DND-41 (cell line): ENCODE results near the gene PRMT2.
"Not testable (repeated sequence)": the region's sequence is repeated elsewhere in the genome, so short reads cannot be mapped to it uniquely, and the experiment has no call there.

Experiments
- ATAC-seq: fragments of 200-7000 bp; cut with Tn5 transposase; 3 replicates; pipeline ENCODE4 v1.9.1; 2021; ENCODE audit warnings: low read depth; ENCODE audit not compliant: insufficient read depth
- DNase-seq: peaks from one replicate; pipeline ENCODE4 v3.0.0-alpha.2; 2020
- H2AFZ ChIP-seq: 2 replicates; pipeline ENCODE4 v1.6.0; 2012; ENCODE audit warnings: low read depth, low read length
- H3K27ac ChIP-seq: 2 replicates; pipeline ENCODE4 v1.5.1; 2012; ENCODE audit warnings: low read length, inconsistent platforms
- H3K27me3 ChIP-seq: fragments of 200-600 bp; sonication (generic); 2 replicates; pipeline ENCODE4 v1.6.0; 2012; ENCODE audit warnings: low read length, mild to moderate bottlenecking, inconsistent platforms; ENCODE audit not compliant: insufficient read depth, poor library complexity
- H3K36me3 ChIP-seq: 2 replicates; pipeline ENCODE4 v1.5.1; 2012; ENCODE audit warnings: low read length, inconsistent platforms; ENCODE audit not compliant: insufficient read depth
- H3K4me1 ChIP-seq: 2 replicates; pipeline ENCODE4 v1.5.1; 2012; ENCODE audit warnings: mild to moderate bottlenecking, low read length; ENCODE audit not compliant: insufficient read depth
- H3K4me2 ChIP-seq: 2 replicates; pipeline ENCODE4 v1.6.0; 2012; ENCODE audit warnings: mild to moderate bottlenecking, moderate library complexity, low read length, inconsistent platforms; ENCODE audit not compliant: insufficient read depth
- H3K4me3 ChIP-seq, 2 experiments: fragments of 200-600 bp in 1 of 2; shearing (Covaris generic) in 1 of 2; 2 replicates each; pipeline ENCODE4 v1.5.1; 2012 to 2016; ENCODE audit warnings: inconsistent platforms in 2 of 2, low read length in 2 of 2, mild to moderate bottlenecking in 2 of 2, low read depth in 1 of 2, moderate library complexity in 1 of 2
- H3K79me2 ChIP-seq: 2 replicates; pipeline ENCODE4 v1.6.0; 2012; ENCODE audit warnings: low read length, inconsistent platforms; ENCODE audit not compliant: insufficient read depth
- H3K9ac ChIP-seq: 2 replicates; pipeline ENCODE4 v1.6.0; 2012; ENCODE audit warnings: low read depth, mild to moderate bottlenecking, inconsistent platforms, low read length, moderate library complexity
- H3K9me3 ChIP-seq: 2 replicates; pipeline ENCODE4 v1.5.1; 2012; ENCODE audit warnings: low read length, moderate library complexity, mild to moderate bottlenecking, inconsistent platforms; ENCODE audit not compliant: insufficient read depth, severe bottlenecking
- H4K20me1 ChIP-seq: 2 replicates; pipeline ENCODE4 v1.6.0; 2012; ENCODE audit warnings: low read length; ENCODE audit not compliant: insufficient read depth
- CTCF ChIP-seq: IDR thresholded peaks from 2 replicates; pipeline ENCODE4 v1.5.1; 2012; ENCODE audit warnings: borderline replicate concordance, low read length, moderate library complexity, mild to moderate bottlenecking; ENCODE audit not compliant: poor library complexity, severe bottlenecking; ENCODE audit errors: extremely low read depth
- EZH2 ChIP-seq: IDR thresholded peaks from 3 replicates; pipeline ENCODE4 v1.6.1; 2012; ENCODE audit warnings: borderline replicate concordance, low read depth, mild to moderate bottlenecking, moderate library complexity, low read length, inconsistent platforms; ENCODE audit not compliant: severe bottlenecking

The PRMT2 gene

DNA sequence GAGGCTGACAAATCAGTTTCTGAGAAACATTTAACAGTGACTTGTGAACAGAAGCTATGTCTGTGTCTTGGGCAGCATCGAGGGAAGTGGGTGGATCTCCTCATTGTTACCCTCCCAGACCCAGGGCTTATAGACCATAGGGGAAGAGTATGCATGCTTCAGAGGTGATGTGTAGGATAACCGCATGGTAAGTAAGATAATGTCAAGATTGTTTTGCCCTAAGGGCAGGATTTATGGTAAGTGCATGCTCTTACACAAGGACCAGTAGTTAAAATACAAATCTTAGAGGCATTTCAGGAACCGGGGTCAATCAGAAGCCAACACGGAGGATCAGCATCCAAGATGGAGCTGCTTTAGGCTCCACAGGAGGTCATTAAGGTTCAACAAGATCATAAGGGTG, 7.7 kb upstream of the PRMT2 start:
- Histone ChIP-seq H3K4me3 (no peak overlapping the region), H4K20me1 (no peaks in the 10 kb centered on the region), H2AFZ (no peak overlapping the region), H3K4me1 (peaks cover 6% of the 10 kb centered on the region), H3K9ac (no peak overlapping the region), H3K27ac (no peak overlapping the region), H3K4me2 (no peak overlapping the region), H3K9me3 (peaks cover 12% of the 10 kb centered on the region), H3K79me2 (no peaks in the 10 kb centered on the region), H3K36me3 (no peaks in the 10 kb centered on the region), H3K27me3 (no peaks in the 10 kb centered on the region)
- ATAC-seq (no peak), DNase-seq (no peak)
- TF ChIP-seq EZH2 (no peak), CTCF (no peak)

DNA sequence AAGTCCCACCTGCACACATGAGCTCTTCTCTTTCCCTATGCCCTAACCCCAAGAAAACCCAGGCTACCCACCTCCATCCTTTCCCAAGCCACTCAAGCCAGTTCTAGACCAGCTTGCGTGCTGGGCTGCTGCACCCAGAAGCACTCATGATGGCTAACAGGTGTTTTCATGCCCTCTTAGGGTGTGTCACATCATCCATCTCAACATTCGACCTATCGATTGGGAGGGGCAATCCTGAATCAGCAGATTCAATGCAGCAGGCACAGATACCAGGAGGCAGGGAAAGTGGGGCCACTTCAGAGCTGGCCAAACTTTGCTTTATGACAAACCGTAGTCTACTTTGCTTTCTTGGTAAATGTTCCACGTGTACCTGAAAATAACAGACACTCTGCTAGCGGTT, 6.6 kb upstream of the PRMT2 start:
- DNase-seq = no peak
- Histone ChIP-seq H3K4me1 (no peaks in the 10 kb centered on the region), H3K27me3 (no peaks in the 10 kb centered on the region), H3K36me3 (no peaks in the 10 kb centered on the region), H2AFZ (no peak overlapping the region), H3K9ac (no peak overlapping the region), H3K79me2 (no peaks in the 10 kb centered on the region), H3K27ac (no peak overlapping the region), H3K4me2 (no peak overlapping the region), H3K4me3 (no peak overlapping the region), H4K20me1 (no peaks in the 10 kb centered on the region), H3K9me3 (peaks cover 12% of the 10 kb centered on the region)
- no peak for TF ChIP-seq EZH2
- no peak for TF ChIP-seq CTCF
- ATAC-seq = 0 out of 3 replicates have a peak, but pooled peaks have one; percentile 7

DNA sequence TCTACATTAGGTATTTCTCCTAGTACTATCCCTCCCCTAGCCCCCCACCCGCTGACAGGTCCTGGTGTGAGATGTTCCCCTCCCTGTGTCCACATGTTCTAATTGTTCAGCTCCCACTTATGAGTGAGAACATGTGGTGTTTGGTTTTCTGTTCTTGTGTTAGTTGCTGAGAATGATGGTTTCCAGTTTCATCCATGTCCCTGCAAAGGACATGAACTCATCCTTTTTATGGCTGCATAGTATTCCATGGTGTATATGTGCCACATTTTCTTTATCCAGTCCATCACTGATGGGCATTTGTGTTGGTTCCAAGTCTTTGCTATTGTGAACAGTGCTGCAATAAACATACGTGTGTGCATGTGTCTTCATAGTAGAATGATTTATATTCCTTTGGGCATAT, 4.6 kb upstream of the PRMT2 start:
- not testable (repeated sequence) for H3K79me2 ChIP-seq, H3K27me3 ChIP-seq, H2AFZ ChIP-seq, DNase-seq, H3K4me3 ChIP-seq, H3K36me3 ChIP-seq, ATAC-seq, H4K20me1 ChIP-seq, H3K27ac ChIP-seq, H3K9me3 ChIP-seq, H3K9ac ChIP-seq, H3K4me2 ChIP-seq
- H3K4me1 ChIP-seq = peaks cover 11% of the 10 kb centered on the region

GRCh38 chr21:46633566-46633965, 1.9 kb upstream of the PRMT2 start:
- no peak for TF ChIP-seq CTCF
- no peak for DNase-seq
- peaks cover 9% of the 10 kb centered on the region; the same call in 1 of the 2 replicates for H4K20me1 ChIP-seq
- H3K27ac ChIP-seq = no peak overlapping the region
- no peaks in the 10 kb centered on the region for H3K9me3 ChIP-seq
- no peak overlapping the region for H3K9ac ChIP-seq
- no peaks in the 10 kb centered on the region for H3K27me3 ChIP-seq
- peaks cover 31% of the 10 kb centered on the region for H3K79me2 ChIP-seq
- no peak overlapping the region for H3K4me2 ChIP-seq
- peaks cover 17% of the 10 kb centered on the region for H3K36me3 ChIP-seq
- H3K4me1 ChIP-seq = peaks cover 37% of the 10 kb centered on the region
- H3K4me3 ChIP-seq = no peak overlapping the region
- peak overlapping the region; percentile 54 for H2AFZ ChIP-seq
- ATAC-seq = no peak
